Left ventricle myocardium inferior (tissue), 1 donor: Measurements from ENCODE around the gene RSPO4. TPM values are rescaled to one million over a fixed set of nuclear protein-coding genes. Genes with fewer than 3 reads are reported as not detected.

Source experiments
- DNase-seq: peaks from one replicate; pipeline ENCODE4 v3.0.0-alpha.2; 2020
- H3K27ac ChIP-seq: fragments of 200-600 bp; replicated peaks from 2 replicates; pipeline ENCODE4 v1.8.0; 2021
- H3K27me3 ChIP-seq: fragments of 200-600 bp; 2 replicates; pipeline ENCODE4 v1.8.0; 2021; ENCODE audit warnings: low read depth
- H3K36me3 ChIP-seq: fragments of 200-600 bp; 2 replicates; pipeline ENCODE4 v1.8.0; 2021
- H3K4me1 ChIP-seq: fragments of 200-600 bp; 2 replicates; pipeline ENCODE4 v1.8.0; 2021
- H3K4me3 ChIP-seq: fragments of 200-600 bp; 2 replicates; pipeline ENCODE4 v1.8.0; 2021; ENCODE audit warnings: mild to moderate bottlenecking, moderate library complexity
- H3K9me3 ChIP-seq: fragments of 200-600 bp; replicated peaks from 2 replicates; pipeline ENCODE4 v1.8.0; 2021
- intact Hi-C: fragments of 100-400 bp; cut with micrococcal nuclease; formaldehyde crosslinking; loops from one replicate; pipeline ENCODE4 v1.11.0; 2022
- total RNA-seq: library from RNA; stranded (reverse); fragmentation: NEBNext Ultra II Directional; extraction: Animal tissue kit (Norgen Biotek cat#: 25700); gene quantifications from one replicate; pipeline ENCODE4 v1.2.1, GENCODE V29; 2021
- TF ChIP-seq, protein P1 (sequence below): fragments of 200-600 bp; IDR thresholded peaks from 2 replicates; pipeline ENCODE4 v1.8.0; 2021; ENCODE audit warnings: antibody characterized with exemption, mild to moderate bottlenecking, borderline replicate concordance
- donor health status: DM: no; HTN: yes; CAD: no; lungs with severe emphysema.

Gene RSPO4
- total RNA-seq, 1 donor from 2014 or later, result not detected

DNA sequence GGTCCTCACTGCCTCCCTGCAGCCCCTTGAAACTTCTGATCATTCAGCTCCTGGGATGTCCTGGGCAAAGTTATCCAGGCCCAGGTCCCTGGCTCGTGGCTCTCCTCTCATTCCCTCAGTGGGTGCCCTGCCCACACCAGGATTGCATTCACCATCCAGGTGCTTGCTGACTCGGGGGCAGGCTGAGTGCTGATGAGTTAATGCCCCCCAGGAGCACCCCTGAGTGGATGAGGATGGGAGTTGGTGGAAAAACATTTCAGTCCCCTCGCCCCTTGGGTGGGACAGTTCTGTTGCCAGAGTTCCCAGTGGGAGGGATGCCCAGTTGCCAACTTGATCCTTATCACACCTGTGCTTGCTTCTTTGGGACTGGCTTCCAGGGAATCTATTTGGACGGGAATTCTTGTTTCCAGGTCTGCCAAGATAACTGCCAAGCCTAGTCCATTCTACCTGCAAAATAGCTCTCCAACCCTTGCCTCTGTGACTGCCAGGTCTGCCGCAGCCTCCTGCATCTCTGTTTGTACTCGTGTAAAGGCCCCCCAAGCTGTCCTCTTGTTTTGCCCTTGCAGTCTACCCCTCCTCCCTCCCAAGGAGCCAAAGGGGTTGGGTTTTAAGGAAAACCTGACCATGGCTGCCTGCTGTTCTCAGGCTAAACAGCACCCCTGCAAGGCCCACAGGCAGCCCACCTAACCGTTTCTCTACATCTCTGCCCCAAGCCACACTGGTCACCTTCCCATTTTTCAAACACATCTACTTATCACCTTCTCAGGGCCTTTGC, 11.6 kb upstream of the RSPO4 start:
- H3K9me3 ChIP-seq, result no peaks in the 10 kb centered on the region

GRCh38 chr20:1012359-1013168, 10.5 kb upstream of the RSPO4 start:
- Histone ChIP-seq H3K4me3 (no peak overlapping the region), H3K27me3 (peaks cover 58% of the 10 kb centered on the region), H3K4me1 (no peaks in the 10 kb centered on the region), H3K36me3 (no peaks in the 10 kb centered on the region), H3K9me3 (no peaks in the 10 kb centered on the region), H3K27ac (no peak overlapping the region)
- DNase-seq, result no peak
- intact Hi-C loops, result no loop called here
- TF ChIP-seq, protein P1, sequence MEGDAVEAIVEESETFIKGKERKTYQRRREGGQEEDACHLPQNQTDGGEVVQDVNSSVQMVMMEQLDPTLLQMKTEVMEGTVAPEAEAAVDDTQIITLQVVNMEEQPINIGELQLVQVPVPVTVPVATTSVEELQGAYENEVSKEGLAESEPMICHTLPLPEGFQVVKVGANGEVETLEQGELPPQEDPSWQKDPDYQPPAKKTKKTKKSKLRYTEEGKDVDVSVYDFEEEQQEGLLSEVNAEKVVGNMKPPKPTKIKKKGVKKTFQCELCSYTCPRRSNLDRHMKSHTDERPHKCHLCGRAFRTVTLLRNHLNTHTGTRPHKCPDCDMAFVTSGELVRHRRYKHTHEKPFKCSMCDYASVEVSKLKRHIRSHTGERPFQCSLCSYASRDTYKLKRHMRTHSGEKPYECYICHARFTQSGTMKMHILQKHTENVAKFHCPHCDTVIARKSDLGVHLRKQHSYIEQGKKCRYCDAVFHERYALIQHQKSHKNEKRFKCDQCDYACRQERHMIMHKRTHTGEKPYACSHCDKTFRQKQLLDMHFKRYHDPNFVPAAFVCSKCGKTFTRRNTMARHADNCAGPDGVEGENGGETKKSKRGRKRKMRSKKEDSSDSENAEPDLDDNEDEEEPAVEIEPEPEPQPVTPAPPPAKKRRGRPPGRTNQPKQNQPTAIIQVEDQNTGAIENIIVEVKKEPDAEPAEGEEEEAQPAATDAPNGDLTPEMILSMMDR, result no peak

More for the DNA sequence above, 11.6 kb upstream of the RSPO4 start:
- Histone ChIP-seq H3K27ac (no peak overlapping the region), H3K27me3 (peaks cover 47% of the 10 kb centered on the region), H3K4me3 (no peak overlapping the region), H3K36me3 (no peaks in the 10 kb centered on the region), H3K4me1 (no peaks in the 10 kb centered on the region)
- intact Hi-C loops, result no loop called here
- DNase-seq, result no peak
- TF ChIP-seq, protein P1, result no peak

GRCh38 chr20:1010659-1011058, 8.5 kb upstream of the RSPO4 start:
- H3K9me3 ChIP-seq, result no peaks in the 10 kb centered on the region
- intact Hi-C loops, result no loop called here
- TF ChIP-seq, protein P1, result no peak

DNA sequence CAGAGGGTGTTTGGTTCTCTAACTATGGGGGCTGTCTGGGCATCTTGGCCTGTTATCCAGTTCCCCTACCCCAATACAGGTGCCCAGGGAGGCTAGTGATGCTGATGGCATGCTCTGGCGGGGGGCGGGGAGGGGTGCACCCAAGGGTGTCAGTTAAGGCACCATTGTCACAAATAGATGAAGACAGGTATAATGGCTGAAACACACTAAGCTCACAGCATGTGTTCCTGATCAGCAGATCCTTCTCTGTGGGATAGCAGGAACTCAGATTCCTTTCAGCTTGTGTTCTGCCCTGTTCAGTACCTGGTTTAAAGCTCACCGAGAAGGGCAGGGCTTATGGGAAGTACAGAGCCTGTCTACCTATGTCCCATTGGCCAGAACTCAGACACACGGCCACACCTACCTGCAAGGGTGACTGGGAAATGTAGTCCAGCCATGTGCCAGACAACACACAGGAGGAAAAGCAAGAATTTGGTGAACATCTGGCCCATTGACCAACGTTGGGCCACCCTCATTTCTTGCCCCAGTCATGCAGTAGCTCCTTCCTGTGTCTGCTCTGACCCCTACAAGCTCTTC, 3.4 kb upstream of the RSPO4 start:
- DNase-seq, result no peak
- no peaks in the 10 kb centered on the region for H3K36me3 ChIP-seq
- intact Hi-C loops, result no loop called here

More at GRCh38 chr20:1010659-1011058, 8.5 kb upstream of the RSPO4 start:
- Histone ChIP-seq H3K4me1 (no peaks in the 10 kb centered on the region), H3K27ac (no peak overlapping the region), H3K27me3 (peaks cover 71% of the 10 kb centered on the region), H3K36me3 (no peaks in the 10 kb centered on the region), H3K4me3 (no peak overlapping the region)
- no peak for DNase-seq

More for the DNA sequence above, 3.4 kb upstream of the RSPO4 start:
- H3K9me3 ChIP-seq, result no peaks in the 10 kb centered on the region
- H3K27me3 ChIP-seq, result peaks cover 90% of the 10 kb centered on the region
- TF ChIP-seq, protein P1, result no peak
- no peak overlapping the region for H3K27ac ChIP-seq
- H3K4me3 ChIP-seq, result no peak overlapping the region
- no peaks in the 10 kb centered on the region for H3K4me1 ChIP-seq
